ENCODE data around the gene RBMS3. TPM values are rescaled to one million over a fixed set of nuclear protein-coding genes. Genes with fewer than 3 reads are reported as not detected.

The RBMS3 gene
- total and polyA plus RNA-seq, 2 of the 8 experiments (the other 6 are each of a cell fraction or from before 2014, with no cell fraction given) = 3.7 to 6.9 TPM

GRCh38 chr3:29268651-29269050 is 12.2 kb upstream of the RBMS3 start:
- Histone ChIP-seq H3K56ac (replicated peaks; ENCODE audit: insufficient read length, low read depth, low read length) (no peak overlapping the region), H3K14ac (ENCODE audit: insufficient read length) (no peak overlapping the region), H3K4me1 (replicated peaks in 1 of 4; ENCODE audit: control insufficient read depth in 3 of 4, insufficient read depth in 4 of 4, low read length in 3 of 4) (no peaks in the 10 kb centered on the region), H2BK20ac (ENCODE audit: low read length) (no peak overlapping the region), H3K23me2 (ENCODE audit: low read depth, low read length) (no peaks in the 10 kb centered on the region), H4K91ac (replicated peaks; ENCODE audit: insufficient read length, low read length) (no peak overlapping the region), H3K18ac (ENCODE audit: extremely low read depth, low read length) (no peak overlapping the region), H4K8ac (ENCODE audit: extremely low read depth, insufficient read depth, low read length) (no peak overlapping the region), H3K4me3 (ENCODE audit: extremely low read depth in 1 of 4, insufficient read depth in 2 of 4, low read depth in 3 of 4, low read length in 4 of 4) (no peak overlapping the region), H3K9ac (replicated peaks in 1 of 4; ENCODE audit: extremely low read depth in 1 of 4, low read depth in 3 of 4, low read length in 3 of 4) (no peak overlapping the region), H3K79me2 (ENCODE audit: control insufficient read depth in 1 of 2, insufficient read depth in 2 of 2, low read length in 2 of 2) (no peaks in the 10 kb centered on the region), H2BK12ac (ENCODE audit: low read depth, low read length) (no peak overlapping the region), H3K4me2 (ENCODE audit: insufficient read depth in 1 of 2, low read depth in 2 of 2, low read length in 2 of 2) (no peak overlapping the region), H3K4ac (replicated peaks; ENCODE audit: insufficient read length, low read depth, low read length) (no peak overlapping the region), H2BK5ac (ENCODE audit: low read depth, low read length) (no peak overlapping the region), H3K9me3 (ENCODE audit: insufficient read depth in 2 of 2, low read depth in 1 of 2, low read length in 1 of 2) (no peaks in the 10 kb centered on the region), H3K27me3 (replicated peaks in 1 of 4; ENCODE audit: control insufficient read depth in 3 of 4, extremely low read depth in 1 of 4, insufficient read depth in 3 of 4, low read length in 3 of 4) (no peaks in the 10 kb centered on the region), H4K20me1 (replicated peaks in 1 of 2; ENCODE audit: control insufficient read depth in 1 of 2, insufficient read depth in 2 of 2, low read length in 2 of 2) (no peaks in the 10 kb centered on the region), H3K36me3 (ENCODE audit: control insufficient read depth in 2 of 4, insufficient read depth in 4 of 4, low read length in 3 of 4) (no peaks in the 10 kb centered on the region), H3K27ac (ENCODE audit: low read depth, low read length) (no peak overlapping the region), H2BK15ac (ENCODE audit: low read length) (no peak overlapping the region), H3K79me1 (ENCODE audit: low read depth, low read length) (no peaks in the 10 kb centered on the region), H4K5ac (ENCODE audit: insufficient read length, low read depth, low read length) (no peak overlapping the region), H2BK120ac (replicated peaks; ENCODE audit: low read depth, low read length) (no peak overlapping the region), H3K23ac (ENCODE audit: insufficient read length) (no peak overlapping the region), H2AFZ (ENCODE audit: low read length) (no peak overlapping the region), H2AK5ac (ENCODE audit: low read depth, low read length) (no peak overlapping the region)
- ChIA-PET POLR2A (ENCODE audit: partially characterized antibody) (no interaction called here), CTCF (ENCODE audit: partially characterized antibody) (no interaction called here)
- WGBS, 2 experiments (ENCODE audit: extremely low coverage in 1 of 2, insufficient coverage in 1 of 2, insufficient read length in 1 of 2, insufficient replicate concordance in 2 of 2, low coverage in 1 of 2, low lambda C conversion rate in 2 of 2, missing lambda C conversion rate in 1 of 2) = 97% methylated on average over 2 of the region's 2 CpGs; no CpG with 5 or more reads in 1 of the 2 experiments
- TF ChIP-seq BCL11A (IDR thresholded peaks at IDR 0.05; ENCODE audit: low read depth in 2 of 2, low read length in 2 of 2) (no peak), E2F6 (IDR thresholded peaks at IDR 0.05) (no peak), SIN3A (conservative IDR thresholded peaks at IDR 0.05 in 1 of 2, IDR thresholded peaks at IDR 0.05 in 1 of 2; ENCODE audit: low read depth in 1 of 2, low read length in 2 of 2) (no peak), POLR2A (IDR thresholded peaks at IDR 0.05; ENCODE audit: control extremely low read depth in 1 of 2, low read depth in 2 of 2, low read length in 2 of 2) (no peak), NANOG (IDR thresholded peaks at IDR 0.05; ENCODE audit: insufficient read depth, low read depth, low read length, poor library complexity, severe bottlenecking) (no peak), YY1 (IDR thresholded peaks at IDR 0.05; ENCODE audit: low read depth, low read length) (no peak), CHD1 (IDR thresholded peaks at IDR 0.05; ENCODE audit: low read depth, low read length) (no peak)
- no peak for DNase-seq (ENCODE audit: low read depth in 1 of 2, low spot score in 2 of 2)
- no peak for FAIRE-seq
